ENCODE measurements around the gene SPCS2.

The SPCS2 gene

GRCh38 chr11:74948898-74949752 lies at the start of gene SPCS2, which contains the start of gene XRRA1:
Gene SPCS2 (plus strand): TSS chr11:74949266. CDS start chr11:74949286, 20 bp downstream.
Gene XRRA1 (minus strand): TSS chr11:74949091. CDS start chr11:74940878, 8,213 bp downstream.
- peak; percentile 98 for DNase-seq (ENCODE audit: low read depth)

- DNase-seq (ENCODE audit: low read depth): no peak
These were observed 46.7 kb upstream of the SPCS2 start for GRCh38 chr11:74902342-74902741.

- DNase-seq (ENCODE audit: low read depth): no peak
These were observed 43.7 kb upstream of the SPCS2 start for GRCh38 chr11:74905326-74905725.

GRCh38 chr11:74909385-74909784 lies 39.7 kb upstream of the SPCS2 start:
- DNase-seq (ENCODE audit: low read depth): no peak

- no peak for DNase-seq (ENCODE audit: low read depth)
These were observed 39.3 kb upstream of the SPCS2 start for GRCh38 chr11:74909812-74910211.

- DNase-seq (ENCODE audit: low read depth): no peak
These were observed 25.9 kb upstream of the SPCS2 start for GRCh38 chr11:74923125-74923524.

- DNase-seq (ENCODE audit: low read depth): peak; percentile 71
These were observed 23.8 kb upstream of the SPCS2 start for GRCh38 chr11:74925281-74925680.

- DNase-seq (ENCODE audit: low read depth): peak; percentile 14
These were observed 22.6 kb upstream of the SPCS2 start for GRCh38 chr11:74926304-74927030.

GRCh38 chr11:74927496-74927895 lies 21.6 kb upstream of the SPCS2 start:
- no peak for DNase-seq (ENCODE audit: low read depth)

- peak; percentile 89 for DNase-seq (ENCODE audit: low read depth)
These were observed 19.4 kb upstream of the SPCS2 start for GRCh38 chr11:74929431-74930363.

- peak; percentile 59 for DNase-seq (ENCODE audit: low read depth)
These were observed 16.9 kb upstream of the SPCS2 start for GRCh38 chr11:74932169-74932568.

GRCh38 chr11:74932797-74933196 lies 16.3 kb upstream of the SPCS2 start:
- peak; percentile 21 for DNase-seq (ENCODE audit: low read depth)

GRCh38 chr11:74933765-74934164 lies 15.3 kb upstream of the SPCS2 start:
- DNase-seq (ENCODE audit: low read depth): no peak

GRCh38 chr11:74935285-74935684 lies 13.8 kb upstream of the SPCS2 start:
- DNase-seq (ENCODE audit: low read depth): no peak

GRCh38 chr11:74936087-74936486 lies 13.0 kb upstream of the SPCS2 start:
- DNase-seq (ENCODE audit: low read depth): no peak

GRCh38 chr11:74936976-74937375 lies 12.1 kb upstream of the SPCS2 start:
- no peak for DNase-seq (ENCODE audit: low read depth)

- DNase-seq (ENCODE audit: low read depth): peak; percentile 74
These were observed 11.2 kb upstream of the SPCS2 start for GRCh38 chr11:74937696-74938475.

GRCh38 chr11:74941492-74941891 lies 7.6 kb upstream of the SPCS2 start:
- no peak for DNase-seq (ENCODE audit: low read depth)

- DNase-seq (ENCODE audit: low read depth): no peak
These were observed 6.8 kb upstream of the SPCS2 start for GRCh38 chr11:74942073-74942759.

- DNase-seq (ENCODE audit: low read depth): peak; percentile 27
These were observed 544 bp upstream of the SPCS2 start for GRCh38 chr11:74948546-74948897.

- DNase-seq (ENCODE audit: low read depth): peak; percentile 16
These were observed 679 bp downstream of the SPCS2 start for GRCh38 chr11:74949753-74950137.

Measured in amniotic epithelial cell (primary cell).